ENCODE measurements around the gene GPC5. TPM values are rescaled to one million over a fixed set of nuclear protein-coding genes. Genes with fewer than 3 reads are reported as not detected.

The GPC5 gene
- total and polyA plus RNA-seq, 2 donors = 0.06 to 5.0 TPM

- DNase-seq (ENCODE audit: extremely low spot score) = no peak
- Histone ChIP-seq H3K4me1 (ENCODE audit: insufficient read depth) (no peaks in the 10 kb centered on the region), H3K27ac (ENCODE audit: low read depth) (no peak overlapping the region)
Observed at GRCh38 chr13:91699863-91700262, 301.4 kb downstream of the GPC5 start.

DNA sequence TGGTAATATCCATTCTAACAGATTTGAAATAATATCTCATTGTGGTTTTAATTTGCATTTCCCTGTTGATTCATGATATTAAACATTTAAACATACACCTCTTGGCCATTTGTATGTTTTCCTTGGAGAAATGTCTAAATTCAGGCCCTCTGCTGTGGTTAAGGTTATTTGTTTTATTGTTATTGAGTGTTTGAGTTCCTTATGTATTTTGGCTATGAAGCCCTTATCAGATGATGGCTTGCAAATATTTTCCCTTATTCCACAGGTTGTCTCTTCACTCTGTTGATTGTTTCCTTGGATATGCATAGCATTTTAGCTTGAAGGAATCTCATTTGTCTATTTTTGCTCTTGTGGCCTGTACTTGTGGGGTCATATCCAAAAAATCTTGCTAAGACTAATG, 303.6 kb downstream of the GPC5 start:
- no peaks in the 10 kb centered on the region for H3K4me1 ChIP-seq (ENCODE audit: insufficient read depth)
- H3K4me3 ChIP-seq (ENCODE audit: low read depth, low read length) = no peak overlapping the region
- no peak overlapping the region for H3K27ac ChIP-seq (ENCODE audit: low read depth)
- DNase-seq (ENCODE audit: extremely low spot score) = no peak
- no peaks in the 10 kb centered on the region for H3K36me3 ChIP-seq (ENCODE audit: insufficient read depth)

More at GRCh38 chr13:91699863-91700262, 301.4 kb downstream of the GPC5 start:
- Histone ChIP-seq H3K4me3 (ENCODE audit: low read depth, low read length) (no peak overlapping the region), H3K36me3 (ENCODE audit: insufficient read depth) (no peaks in the 10 kb centered on the region)

GRCh38 chr13:91702411-91702810, 304.0 kb downstream of the GPC5 start:
- no peak overlapping the region for H3K27ac ChIP-seq (ENCODE audit: low read depth)
- 38% methylated on average over 1 of the region's 1 CpG for WGBS

GRCh38 chr13:91704398-91704797, 306.0 kb downstream of the GPC5 start:
- Histone ChIP-seq H3K4me3 (ENCODE audit: low read depth, low read length) (no peak overlapping the region), H3K36me3 (ENCODE audit: insufficient read depth) (no peaks in the 10 kb centered on the region), H3K4me1 (ENCODE audit: insufficient read depth) (no peaks in the 10 kb centered on the region), H3K27ac (ENCODE audit: low read depth) (no peak overlapping the region)
- no peak for DNase-seq (ENCODE audit: extremely low spot score)
- WGBS = 80% methylated on average over 3 of the region's 3 CpGs

More at GRCh38 chr13:91702411-91702810, 304.0 kb downstream of the GPC5 start:
- Histone ChIP-seq H3K36me3 (ENCODE audit: insufficient read depth) (no peaks in the 10 kb centered on the region), H3K4me3 (ENCODE audit: low read depth, low read length) (no peak overlapping the region), H3K4me1 (ENCODE audit: insufficient read depth) (no peaks in the 10 kb centered on the region)
- no peak for DNase-seq (ENCODE audit: extremely low spot score)

- Histone ChIP-seq H3K36me3 (ENCODE audit: insufficient read depth) (no peaks in the 10 kb centered on the region), H3K27ac (ENCODE audit: low read depth) (no peak overlapping the region), H3K4me3 (ENCODE audit: low read depth, low read length) (no peak overlapping the region), H3K4me1 (ENCODE audit: insufficient read depth) (no peaks in the 10 kb centered on the region)
- DNase-seq (ENCODE audit: extremely low spot score) = no peak
- WGBS = 31% methylated on average over 1 of the region's 1 CpG
Observed at GRCh38 chr13:91708558-91708957, 310.1 kb downstream of the GPC5 start.

GRCh38 chr13:91709180-91709579, 310.8 kb downstream of the GPC5 start:
- Histone ChIP-seq H3K4me1 (ENCODE audit: insufficient read depth) (no peaks in the 10 kb centered on the region), H3K4me3 (ENCODE audit: low read depth, low read length) (no peak overlapping the region), H3K27ac (ENCODE audit: low read depth) (no peak overlapping the region), H3K36me3 (ENCODE audit: insufficient read depth) (no peaks in the 10 kb centered on the region)
- 79% methylated on average over 3 of the region's 3 CpGs for WGBS
- no peak for DNase-seq (ENCODE audit: extremely low spot score)

DNA sequence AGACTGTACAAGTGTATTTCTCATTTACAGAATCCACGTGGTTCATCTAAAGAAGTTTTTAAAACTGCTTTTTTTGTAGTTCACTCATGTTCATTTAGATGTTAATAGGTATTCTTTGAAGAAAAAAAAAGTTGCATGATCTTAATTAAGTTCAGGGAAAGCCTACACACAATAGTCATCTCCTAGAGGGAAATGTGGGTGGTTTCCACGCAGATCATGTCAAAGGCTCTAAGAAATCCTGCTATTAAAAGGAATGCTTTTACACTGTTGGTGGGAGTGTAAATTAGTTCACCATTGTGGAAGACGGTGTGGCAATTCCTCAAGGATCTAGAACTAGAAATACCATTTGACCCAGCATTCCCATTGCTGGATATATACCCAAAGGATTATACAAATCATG, 312.3 kb downstream of the GPC5 start:
- 87% methylated on average over 3 of the region's 3 CpGs for WGBS

DNA sequence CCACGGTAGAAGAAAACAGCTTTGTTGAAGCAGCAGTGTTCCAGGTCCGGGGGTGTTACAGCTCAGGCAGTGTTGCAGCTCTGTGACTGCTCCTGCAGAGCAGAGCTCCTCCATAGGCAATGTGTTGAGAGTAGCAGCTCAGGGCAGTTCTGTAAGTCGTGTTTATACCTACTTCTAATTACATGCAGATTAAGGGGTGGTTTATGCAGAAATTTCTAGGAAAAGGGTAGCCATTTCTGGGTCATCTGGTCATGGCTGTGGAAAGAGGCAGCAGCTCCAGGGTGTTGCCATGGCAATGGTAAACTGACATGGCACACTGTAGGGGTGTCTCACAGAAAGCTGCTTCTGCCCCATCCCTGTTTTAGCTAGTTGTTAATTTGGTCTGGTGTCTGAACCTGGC, 316.4 kb downstream of the GPC5 start:
- Histone ChIP-seq H3K27ac (ENCODE audit: low read depth) (no peak overlapping the region), H3K4me3 (ENCODE audit: low read depth, low read length) (no peak overlapping the region), H3K4me1 (ENCODE audit: insufficient read depth) (no peaks in the 10 kb centered on the region), H3K36me3 (ENCODE audit: insufficient read depth) (no peaks in the 10 kb centered on the region)
- no peak for DNase-seq (ENCODE audit: extremely low spot score)
- WGBS = 43% methylated on average over 3 of the region's 3 CpGs

More for the DNA sequence above, 312.3 kb downstream of the GPC5 start:
- Histone ChIP-seq H3K4me1 (ENCODE audit: insufficient read depth) (no peaks in the 10 kb centered on the region), H3K27ac (ENCODE audit: low read depth) (no peak overlapping the region), H3K4me3 (ENCODE audit: low read depth, low read length) (no peak overlapping the region), H3K36me3 (ENCODE audit: insufficient read depth) (no peaks in the 10 kb centered on the region)
- no peak for DNase-seq (ENCODE audit: extremely low spot score)

GRCh38 chr13:91716436-91717065, 318.1 kb downstream of the GPC5 start:
- H3K36me3 ChIP-seq (ENCODE audit: insufficient read depth) = no peaks in the 10 kb centered on the region
- 80% methylated on average over 7 of the region's 7 CpGs for WGBS
- no peak overlapping the region for H3K27ac ChIP-seq (ENCODE audit: low read depth)
- DNase-seq (ENCODE audit: extremely low spot score) = no peak
- H3K4me1 ChIP-seq (ENCODE audit: insufficient read depth) = no peaks in the 10 kb centered on the region
- no peak overlapping the region for H3K4me3 ChIP-seq (ENCODE audit: low read depth, low read length)

- no peaks in the 10 kb centered on the region for H3K4me1 ChIP-seq (ENCODE audit: insufficient read depth)
- no peak overlapping the region for H3K4me3 ChIP-seq (ENCODE audit: low read depth, low read length)
- no peaks in the 10 kb centered on the region for H3K36me3 ChIP-seq (ENCODE audit: insufficient read depth)
- DNase-seq (ENCODE audit: extremely low spot score) = no peak
- no peak overlapping the region for H3K27ac ChIP-seq (ENCODE audit: low read depth)
- WGBS = 36% methylated on average over 3 of the region's 3 CpGs
Observed at GRCh38 chr13:91719033-91719432, 320.6 kb downstream of the GPC5 start.

- no peaks in the 10 kb centered on the region for H3K4me1 ChIP-seq (ENCODE audit: insufficient read depth)
- H3K4me3 ChIP-seq (ENCODE audit: low read depth, low read length) = no peak overlapping the region
- no peak for DNase-seq (ENCODE audit: extremely low spot score)
- WGBS = 76% methylated on average over 3 of the region's 3 CpGs
- H3K27ac ChIP-seq (ENCODE audit: low read depth) = no peak overlapping the region
- H3K36me3 ChIP-seq (ENCODE audit: insufficient read depth) = no peaks in the 10 kb centered on the region
Observed at GRCh38 chr13:91721413-91721812, 323.0 kb downstream of the GPC5 start.

DNA sequence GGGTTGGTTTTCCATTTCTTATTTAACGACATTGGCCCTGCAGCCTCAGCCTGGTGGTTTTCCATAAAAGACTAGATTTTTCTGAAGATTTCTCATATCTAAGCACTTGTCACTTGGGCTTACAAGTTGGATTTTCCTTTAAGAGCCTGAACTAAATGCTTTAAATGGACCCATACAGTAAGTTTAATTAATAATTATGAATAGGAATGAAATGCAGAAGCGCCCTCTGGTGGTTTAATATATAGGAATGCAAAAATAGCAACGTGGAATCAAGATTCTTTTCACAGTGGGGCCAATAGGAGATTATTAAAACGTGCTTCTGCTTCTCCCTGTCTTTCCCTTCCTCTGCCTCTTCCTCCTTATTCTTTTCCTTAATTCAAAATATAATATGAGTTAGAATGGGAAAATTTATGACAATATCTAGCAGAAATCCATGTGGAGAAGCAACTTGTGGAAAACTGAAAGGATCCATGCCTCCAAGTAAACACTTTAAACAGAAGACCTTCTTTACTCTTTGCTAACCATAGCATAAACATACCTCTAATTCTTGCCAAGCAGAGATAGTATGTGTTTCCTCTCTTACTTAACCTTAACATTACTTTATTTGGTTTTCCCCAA, 324.0 kb downstream of the GPC5 start:
- Histone ChIP-seq H3K36me3 (ENCODE audit: insufficient read depth) (no peaks in the 10 kb centered on the region), H3K27ac (ENCODE audit: low read depth) (no peak overlapping the region), H3K4me3 (ENCODE audit: low read depth, low read length) (no peak overlapping the region), H3K4me1 (ENCODE audit: insufficient read depth) (no peaks in the 10 kb centered on the region)
- no peak for DNase-seq (ENCODE audit: extremely low spot score)
- WGBS = 25% methylated on average over 4 of the region's 4 CpGs

DNA sequence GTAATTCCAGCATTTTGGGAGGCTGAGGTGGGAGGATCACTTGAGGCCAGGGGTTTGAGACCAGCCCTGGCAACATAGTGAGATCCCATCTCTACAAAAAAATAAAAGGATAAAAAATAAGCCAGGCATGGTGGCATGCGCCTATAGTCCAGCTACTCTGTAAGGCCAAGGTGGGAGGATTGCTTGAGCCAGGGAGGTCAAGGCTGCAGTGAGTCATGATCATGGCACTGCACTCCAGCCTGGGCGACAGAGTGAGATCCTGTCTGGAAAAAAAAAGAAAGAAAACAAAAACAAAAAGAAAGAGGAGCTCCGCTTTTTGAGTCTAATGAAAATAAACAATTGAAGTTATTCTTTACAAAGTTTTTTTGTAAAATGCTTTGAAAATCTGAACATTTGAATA, 326.2 kb downstream of the GPC5 start:
- Histone ChIP-seq H3K4me3 (ENCODE audit: low read depth, low read length) (no peak overlapping the region), H3K27ac (ENCODE audit: low read depth) (no peak overlapping the region), H3K4me1 (ENCODE audit: insufficient read depth) (no peaks in the 10 kb centered on the region), H3K36me3 (ENCODE audit: insufficient read depth) (no peaks in the 10 kb centered on the region)
- no peak for DNase-seq (ENCODE audit: extremely low spot score)
- WGBS = 71% methylated on average over 3 of the region's 3 CpGs

- 39% methylated on average over 4 of the region's 4 CpGs for WGBS
- no peak for DNase-seq (ENCODE audit: extremely low spot score)
- H3K4me3 ChIP-seq (ENCODE audit: low read depth, low read length) = no peak overlapping the region
- no peaks in the 10 kb centered on the region for H3K36me3 ChIP-seq (ENCODE audit: insufficient read depth)
- H3K4me1 ChIP-seq (ENCODE audit: insufficient read depth) = no peaks in the 10 kb centered on the region
- H3K27ac ChIP-seq (ENCODE audit: low read depth) = no peak overlapping the region
Observed at GRCh38 chr13:91725646-91726045, 327.2 kb downstream of the GPC5 start.
